ENCODE measurements around the gene MSL1. TPM values are rescaled to one million over a fixed set of nuclear protein-coding genes. Genes with fewer than 3 reads are reported as not detected.
A peak's percentile ranks its signal among the peaks of the same experiment; 100 is the strongest.

MSL1 gene
- total RNA-seq, 1 donor from 2014 or later: 86.8 TPM

DNA sequence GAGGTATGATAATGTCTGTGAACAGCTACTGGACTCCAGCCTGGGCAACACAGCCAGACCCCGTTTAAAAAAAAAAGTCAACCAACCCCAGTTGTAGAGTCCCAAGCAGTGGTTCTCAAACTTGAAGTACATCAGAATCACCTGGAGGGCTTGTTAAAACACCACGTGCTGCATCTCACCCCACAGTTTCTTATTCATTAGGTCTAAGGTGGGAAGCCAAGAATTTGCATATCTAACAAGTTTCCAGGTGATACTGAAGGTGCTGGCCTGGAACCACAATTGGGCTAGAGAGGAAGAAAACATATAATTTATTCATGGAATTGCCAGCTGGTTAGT is 6.7 kb upstream of the MSL1 start:
- Mint-ChIP-seq H3K4me1 (ENCODE audit: unreplicated experiment) (peaks cover 59% of the 10 kb centered on the region), H3K9me3 (ENCODE audit: unreplicated experiment) (no peaks in the 10 kb centered on the region), H3K27ac (ENCODE audit: unreplicated experiment) (peak overlapping the region; percentile 89), H3K36me3 (ENCODE audit: unreplicated experiment) (no peaks in the 10 kb centered on the region), H3K27me3 (ENCODE audit: unreplicated experiment) (no peaks in the 10 kb centered on the region), H3K4me3 (ENCODE audit: unreplicated experiment) (no peak overlapping the region)
- DNase-seq (ENCODE audit: extremely low spot score, unreplicated experiment): no peak
- no peak for TF ChIP-seq CTCF (IDR thresholded peaks at IDR 0.05)

- H3K4me3 Mint-ChIP-seq (ENCODE audit: unreplicated experiment): peak overlapping the region; percentile 99
- TF ChIP-seq CTCF (IDR thresholded peaks at IDR 0.05): peak; percentile 32
- H3K4me1 Mint-ChIP-seq (ENCODE audit: unreplicated experiment): peaks cover 32% of the 10 kb centered on the region
- H3K36me3 Mint-ChIP-seq (ENCODE audit: unreplicated experiment): peaks cover 9% of the 10 kb centered on the region
- peak; percentile 87 for DNase-seq (ENCODE audit: extremely low spot score, unreplicated experiment)
- no peaks in the 10 kb centered on the region for H3K9me3 Mint-ChIP-seq (ENCODE audit: unreplicated experiment)
- no peak overlapping the region for H3K27ac Mint-ChIP-seq (ENCODE audit: unreplicated experiment)
- H3K27me3 Mint-ChIP-seq (ENCODE audit: unreplicated experiment): no peaks in the 10 kb centered on the region
Observed at GRCh38 chr17:40122136-40122998, 596 bp downstream of the MSL1 start.

DNA sequence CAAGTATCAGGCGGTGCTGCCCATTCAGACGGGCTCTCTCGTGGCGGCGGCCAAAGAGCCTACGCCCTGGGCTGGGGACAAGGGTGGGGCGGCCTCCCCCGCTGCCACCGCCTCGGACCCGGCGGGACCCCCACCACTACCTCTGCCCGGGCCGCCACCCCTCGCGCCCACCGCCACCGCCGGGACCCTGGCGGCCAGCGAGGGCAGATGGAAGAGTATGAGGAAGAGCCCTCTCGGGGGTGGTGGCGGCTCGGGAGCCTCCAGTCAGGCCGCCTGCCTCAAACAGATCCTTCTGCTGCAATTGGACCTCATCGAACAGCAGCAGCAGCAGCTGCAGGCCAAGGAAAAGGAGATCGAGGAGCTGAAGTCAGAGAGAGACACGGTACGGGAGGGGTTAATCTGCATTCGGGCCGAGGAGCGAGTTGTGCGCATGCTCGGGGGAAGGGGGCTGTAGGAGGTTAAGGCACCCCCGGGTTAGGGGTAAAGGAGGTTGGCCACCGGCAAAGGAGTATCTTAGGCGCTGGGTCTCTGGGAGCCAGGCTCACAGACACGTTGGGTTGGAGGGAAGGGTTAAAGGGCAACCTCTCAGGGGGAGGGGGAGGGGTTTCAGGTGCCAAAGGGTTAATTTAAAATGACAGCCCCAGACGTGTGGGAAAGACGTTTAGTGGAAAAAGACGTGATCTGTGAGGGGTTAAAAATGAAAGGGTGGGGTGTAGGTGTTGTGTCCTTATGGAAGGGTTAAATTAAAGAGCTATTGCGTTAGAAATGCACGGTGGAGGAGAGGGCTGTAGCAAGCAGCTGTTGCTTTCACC is 1.4 kb downstream of the MSL1 start:
- H3K36me3 Mint-ChIP-seq (ENCODE audit: unreplicated experiment): peaks cover 13% of the 10 kb centered on the region
- H3K4me1 Mint-ChIP-seq (ENCODE audit: unreplicated experiment): peaks cover 32% of the 10 kb centered on the region
- peak; percentile 88 for DNase-seq (ENCODE audit: extremely low spot score, unreplicated experiment)
- H3K27ac Mint-ChIP-seq (ENCODE audit: unreplicated experiment): peak overlapping the region; percentile 93
- peak; percentile 3 for TF ChIP-seq CTCF (IDR thresholded peaks at IDR 0.05)
- no peaks in the 10 kb centered on the region for H3K9me3 Mint-ChIP-seq (ENCODE audit: unreplicated experiment)
- H3K4me3 Mint-ChIP-seq (ENCODE audit: unreplicated experiment): peak overlapping the region; percentile 99
- H3K27me3 Mint-ChIP-seq (ENCODE audit: unreplicated experiment): no peaks in the 10 kb centered on the region

DNA sequence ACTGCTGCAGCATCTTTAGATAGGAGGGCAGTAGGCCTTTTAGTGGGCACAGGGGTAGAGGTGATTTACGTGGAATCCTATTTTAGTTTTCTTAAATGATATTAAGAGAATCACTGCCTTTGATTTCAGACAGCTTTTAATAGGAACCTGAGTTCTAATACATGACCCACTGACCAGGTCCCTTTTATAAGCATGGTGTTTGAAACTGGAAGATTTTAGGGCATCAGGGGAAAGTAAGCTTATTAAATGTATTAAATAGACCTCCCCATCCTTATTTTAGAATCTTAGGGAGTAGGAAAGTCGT is 2.0 kb downstream of the MSL1 start:
- Mint-ChIP-seq H3K27me3 (ENCODE audit: unreplicated experiment) (no peaks in the 10 kb centered on the region), H3K4me1 (ENCODE audit: unreplicated experiment) (peaks cover 30% of the 10 kb centered on the region), H3K4me3 (ENCODE audit: unreplicated experiment) (peak overlapping the region; percentile 99), H3K9me3 (ENCODE audit: unreplicated experiment) (no peaks in the 10 kb centered on the region), H3K36me3 (ENCODE audit: unreplicated experiment) (peaks cover 13% of the 10 kb centered on the region), H3K27ac (ENCODE audit: unreplicated experiment) (peak overlapping the region; percentile 93)
- no peak for TF ChIP-seq CTCF (IDR thresholded peaks at IDR 0.05)
- no peak for DNase-seq (ENCODE audit: extremely low spot score, unreplicated experiment)

Measured in osteocyte (in vitro differentiated cells).